Measurements from ENCODE around the gene ENO2.

Gene ENO2

GRCh38 chr12:6935371-6936193, 21.2 kb downstream of the ENO2 start:
- no peak for DNase-seq

- DNase-seq = no peak
Observed at GRCh38 chr12:6936194-6936635, 21.8 kb downstream of the ENO2 start.

DNA sequence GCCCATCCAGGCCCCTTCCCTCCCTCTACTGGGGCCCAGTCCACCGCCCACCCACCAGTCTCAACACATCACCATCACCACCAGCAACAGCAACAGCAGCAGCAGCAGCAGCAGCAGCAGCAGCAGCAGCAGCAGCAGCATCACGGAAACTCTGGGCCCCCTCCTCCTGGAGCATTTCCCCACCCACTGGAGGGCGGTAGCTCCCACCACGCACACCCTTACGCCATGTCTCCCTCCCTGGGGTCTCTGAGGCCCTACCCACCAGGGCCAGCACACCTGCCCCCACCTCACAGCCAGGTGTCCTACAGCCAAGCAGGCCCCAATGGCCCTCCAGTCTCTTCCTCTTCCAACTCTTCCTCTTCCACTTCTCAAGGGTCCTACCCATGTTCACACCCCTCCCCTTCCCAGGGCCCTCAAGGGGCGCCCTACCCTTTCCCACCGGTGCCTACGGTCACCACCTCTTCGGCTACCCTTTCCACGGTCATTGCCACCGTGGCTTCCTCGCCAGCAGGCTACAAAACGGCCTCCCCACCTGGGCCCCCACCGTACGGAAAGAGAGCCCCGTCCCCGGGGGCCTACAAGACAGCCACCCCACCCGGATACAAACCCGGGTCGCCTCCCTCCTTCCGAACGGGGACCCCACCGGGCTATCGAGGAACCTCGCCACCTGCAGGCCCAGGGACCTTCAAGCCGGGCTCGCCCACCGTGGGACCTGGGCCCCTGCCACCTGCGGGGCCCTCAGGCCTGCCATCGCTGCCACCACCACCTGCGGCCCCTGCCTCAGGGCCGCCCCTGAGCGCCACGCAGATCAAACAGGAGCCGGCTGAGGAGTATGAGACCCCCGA, 22.5 kb downstream of the ENO2 start:
- peak; percentile 86 for DNase-seq

- DNase-seq = peak; percentile 99
Observed at GRCh38 chr12:6937481-6938352, 23.3 kb downstream of the ENO2 start.

- no peak for DNase-seq
Observed at GRCh38 chr12:6938353-6939190, 24.2 kb downstream of the ENO2 start.

DNA sequence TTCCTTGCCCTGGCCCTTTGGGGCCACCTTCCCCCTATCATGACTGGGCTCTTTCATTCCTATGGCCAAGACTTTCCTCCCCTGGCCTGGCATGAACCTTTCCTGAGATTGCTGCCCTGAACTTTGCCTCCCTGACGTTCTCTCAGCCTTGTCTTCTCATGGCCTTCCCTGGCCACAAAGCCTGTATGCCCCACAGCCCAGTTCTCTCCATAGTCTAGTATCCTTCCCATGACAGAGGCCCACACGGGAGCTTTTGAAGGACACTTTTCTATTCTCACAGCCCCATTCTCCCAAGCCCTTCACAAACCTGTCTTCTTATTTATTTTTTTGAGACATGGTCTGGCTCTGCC, 24.8 kb downstream of the ENO2 start:
- DNase-seq = no peak

DNA sequence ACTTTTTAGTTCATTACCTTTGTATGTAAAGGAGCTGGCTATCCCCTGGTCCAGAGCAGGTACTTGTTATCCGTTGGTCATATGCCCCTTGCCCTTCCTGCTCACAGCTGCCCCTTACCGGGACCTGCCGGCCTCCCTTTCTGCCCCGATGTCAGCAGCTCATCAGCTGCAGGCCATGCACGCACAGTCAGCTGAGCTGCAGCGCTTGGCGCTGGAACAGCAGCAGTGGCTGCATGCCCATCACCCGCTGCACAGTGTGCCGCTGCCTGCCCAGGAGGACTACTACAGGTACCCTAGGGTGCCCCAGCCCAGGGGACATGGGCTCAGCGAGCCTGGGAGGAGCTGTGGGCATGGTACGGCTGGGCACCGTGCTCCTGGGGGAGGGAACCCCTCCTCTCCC, 26.9 kb downstream of the ENO2 start:
- DNase-seq = no peak

GRCh38 chr12:6941782-6942181, 27.4 kb downstream of the ENO2 start:
- DNase-seq = no peak

DNA sequence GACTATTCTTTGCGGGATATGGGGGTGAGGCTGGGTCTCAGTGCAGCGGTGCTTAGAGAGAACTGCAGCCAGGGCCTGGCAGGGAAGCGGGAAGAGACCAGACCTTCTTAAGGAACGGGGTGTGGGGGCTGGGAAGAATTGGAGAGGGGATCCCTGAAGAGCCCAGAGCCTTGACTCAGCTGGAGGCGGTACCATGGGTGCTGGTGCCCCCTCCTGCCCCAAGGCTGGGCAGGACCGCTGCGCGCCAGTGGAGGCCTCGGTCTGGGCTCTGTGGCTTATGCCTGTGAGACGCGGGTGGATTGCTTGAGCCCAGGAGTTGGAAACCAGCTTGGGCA, 27.9 kb downstream of the ENO2 start:
- no peak for DNase-seq

- peak; percentile 98 for DNase-seq
Observed at GRCh38 chr12:6943389-6943721, 29.0 kb downstream of the ENO2 start.

DNA sequence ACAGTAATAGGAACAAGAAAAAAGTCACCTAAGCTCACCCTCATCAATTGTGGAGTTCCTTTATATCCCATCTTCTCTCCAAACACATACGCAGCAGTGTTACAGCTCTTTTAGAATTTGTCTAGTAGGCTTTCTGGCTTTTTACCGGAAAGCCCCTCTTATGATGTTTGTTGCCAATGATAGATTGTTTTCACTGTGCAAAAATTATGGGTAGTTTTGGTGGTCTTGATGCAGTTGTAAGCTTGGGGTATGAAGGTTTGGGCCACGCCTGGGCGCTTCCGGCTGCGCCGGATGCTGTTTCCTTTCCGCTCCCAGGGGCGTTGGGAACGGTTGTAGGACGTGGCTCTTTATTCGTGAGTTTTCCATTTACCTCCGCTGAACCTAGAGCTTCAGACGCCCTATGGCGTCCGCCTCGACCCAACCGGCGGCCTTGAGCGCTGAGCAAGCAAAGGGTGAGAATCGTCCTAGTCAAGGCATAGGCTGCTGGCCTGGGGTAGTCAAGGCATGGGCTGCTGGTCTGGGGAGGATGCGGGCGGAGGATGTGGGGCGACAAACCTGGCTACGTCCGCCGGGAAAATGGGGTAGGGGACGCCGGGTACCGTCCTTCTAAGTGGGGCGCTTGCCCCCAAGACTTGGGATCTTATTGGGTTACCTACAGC, 29.5 kb downstream of the ENO2 start, which contains the start of the genes C12orf57 and RNU7-1:
TSS of gene C12orf57 (plus strand) at position 301 of the 659 bp plus-strand sequence. CDS start at position 401, 100 bp downstream.
TSS of gene RNU7-1 (plus strand) at position 95 of the 659 bp plus-strand sequence.
- peak; percentile 99 for DNase-seq

- peak; percentile 99 for DNase-seq
Observed at GRCh38 chr12:6944381-6945186, 30.2 kb downstream of the ENO2 start.

DNA sequence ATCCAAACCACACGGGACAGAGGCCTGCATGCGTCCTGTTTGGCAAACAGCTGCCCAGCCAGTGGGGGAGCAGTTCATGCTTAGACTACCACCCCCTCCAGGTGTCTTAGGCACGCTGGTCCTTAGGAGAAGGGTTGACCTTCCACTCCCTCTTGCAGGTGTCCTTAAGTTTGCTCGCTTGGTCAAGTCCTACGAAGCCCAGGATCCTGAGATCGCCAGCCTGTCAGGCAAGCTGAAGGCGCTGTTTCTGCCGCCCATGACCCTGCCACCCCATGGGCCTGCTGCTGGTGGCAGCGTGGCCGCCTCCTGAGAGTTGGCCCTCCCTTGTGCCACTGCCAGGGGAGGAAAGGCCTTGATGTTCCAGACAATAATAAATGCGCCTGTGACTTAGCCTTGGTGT, 31.2 kb downstream of the ENO2 start:
- DNase-seq = no peak

- DNase-seq = peak; percentile 100
Observed at GRCh38 chr12:6946033-6946919, 31.9 kb downstream of the ENO2 start.

DNA sequence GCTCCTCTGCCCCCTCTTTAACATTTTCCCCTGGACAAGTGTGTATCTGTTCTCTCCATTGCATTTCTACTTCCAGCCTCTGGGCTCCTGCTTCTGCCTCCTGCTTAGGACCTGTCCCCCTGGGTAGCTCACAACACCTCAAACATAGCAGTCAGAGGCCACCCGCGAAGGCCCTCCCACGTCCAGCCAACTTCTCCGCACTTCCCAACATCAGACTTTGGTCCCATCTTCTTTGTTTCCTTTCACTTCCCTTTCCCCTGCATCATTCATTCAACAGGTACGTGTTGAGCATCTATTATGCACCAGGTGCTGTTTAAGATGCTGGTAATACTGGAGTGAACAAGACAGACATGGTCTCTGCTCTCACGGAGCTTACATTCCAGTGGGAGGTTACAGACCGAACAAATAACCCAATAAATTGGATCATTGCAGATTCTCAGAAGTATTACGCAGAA, 32.6 kb downstream of the ENO2 start:
- DNase-seq = no peak

GRCh38 chr12:6947615-6948014, 33.2 kb downstream of the ENO2 start:
- no peak for DNase-seq

GRCh38 chr12:6948873-6949594, 34.7 kb downstream of the ENO2 start:
- no peak for DNase-seq

GRCh38 chr12:6950401-6950801, 36.0 kb downstream of the ENO2 start:
- no peak for DNase-seq

Data from NCI-H146 (cell line).